ENCODE data around the gene KCND2.

The KCND2 gene

GRCh38 chr7:120729245-120729644 lies 456.3 kb downstream of the KCND2 start:
- Histone ChIP-seq H3K36me3 (ENCODE audit: control insufficient read depth, low read length) (no peaks in the 10 kb centered on the region), H3K79me2 (ENCODE audit: control insufficient read depth, low read length) (no peaks in the 10 kb centered on the region), H3K27me3 (ENCODE audit: control insufficient read depth, low read length) (0 out of 2 replicates have a peak, but pooled peaks cover 4% of the 10 kb centered on the region), H3K4me3 (ENCODE audit: low read length) (no peak overlapping the region), H3K9me3 (ENCODE audit: control insufficient read depth, insufficient read depth, low read length) (no peaks in the 10 kb centered on the region), H4K20me1 (ENCODE audit: control insufficient read depth, insufficient read depth, low read depth, low read length) (no peaks in the 10 kb centered on the region), H3K9me2 (replicated peaks; ENCODE audit: control insufficient read depth, low read length) (no peaks in the 10 kb centered on the region), H3K4me1 (ENCODE audit: control insufficient read depth, low read length) (no peaks in the 10 kb centered on the region), H3K27ac (ENCODE audit: low read depth, low read length) (no peak overlapping the region), H3F3A (ENCODE audit: control insufficient read depth, insufficient read depth) (no peaks in the 10 kb centered on the region), H3K4me2 (ENCODE audit: low read length) (no peak overlapping the region)
- TF ChIP-seq EZH2phosphoT487 (IDR thresholded peaks at IDR 0.05; ENCODE audit: borderline replicate concordance, low read length): no peak
- TF ChIP-seq, protein P1, sequence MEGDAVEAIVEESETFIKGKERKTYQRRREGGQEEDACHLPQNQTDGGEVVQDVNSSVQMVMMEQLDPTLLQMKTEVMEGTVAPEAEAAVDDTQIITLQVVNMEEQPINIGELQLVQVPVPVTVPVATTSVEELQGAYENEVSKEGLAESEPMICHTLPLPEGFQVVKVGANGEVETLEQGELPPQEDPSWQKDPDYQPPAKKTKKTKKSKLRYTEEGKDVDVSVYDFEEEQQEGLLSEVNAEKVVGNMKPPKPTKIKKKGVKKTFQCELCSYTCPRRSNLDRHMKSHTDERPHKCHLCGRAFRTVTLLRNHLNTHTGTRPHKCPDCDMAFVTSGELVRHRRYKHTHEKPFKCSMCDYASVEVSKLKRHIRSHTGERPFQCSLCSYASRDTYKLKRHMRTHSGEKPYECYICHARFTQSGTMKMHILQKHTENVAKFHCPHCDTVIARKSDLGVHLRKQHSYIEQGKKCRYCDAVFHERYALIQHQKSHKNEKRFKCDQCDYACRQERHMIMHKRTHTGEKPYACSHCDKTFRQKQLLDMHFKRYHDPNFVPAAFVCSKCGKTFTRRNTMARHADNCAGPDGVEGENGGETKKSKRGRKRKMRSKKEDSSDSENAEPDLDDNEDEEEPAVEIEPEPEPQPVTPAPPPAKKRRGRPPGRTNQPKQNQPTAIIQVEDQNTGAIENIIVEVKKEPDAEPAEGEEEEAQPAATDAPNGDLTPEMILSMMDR (IDR thresholded peaks at IDR 0.05; ENCODE audit: low read depth, low read length, poor library complexity, severe bottlenecking): no peak

- no peak overlapping the region for H3K4me2 ChIP-seq (ENCODE audit: low read length)
- H3K27me3 ChIP-seq (ENCODE audit: control insufficient read depth, low read length): 0 out of 2 replicates have a peak, but pooled peaks cover 4% of the 10 kb centered on the region
- H3K36me3 ChIP-seq (ENCODE audit: control insufficient read depth, low read length): no peaks in the 10 kb centered on the region
- H4K20me1 ChIP-seq (ENCODE audit: control insufficient read depth, insufficient read depth, low read depth, low read length): no peaks in the 10 kb centered on the region
- no peaks in the 10 kb centered on the region for H3K9me2 ChIP-seq (replicated peaks; ENCODE audit: control insufficient read depth, low read length)
- no peaks in the 10 kb centered on the region for H3K79me2 ChIP-seq (ENCODE audit: control insufficient read depth, low read length)
- 0 out of 2 replicates have a peak, but pooled peaks cover 5% of the 10 kb centered on the region for H3K4me1 ChIP-seq (ENCODE audit: control insufficient read depth, low read length)
- H3F3A ChIP-seq (ENCODE audit: control insufficient read depth, insufficient read depth): no peaks in the 10 kb centered on the region
- H3K9me3 ChIP-seq (ENCODE audit: control insufficient read depth, insufficient read depth, low read length): no peaks in the 10 kb centered on the region
- no peak for TF ChIP-seq EZH2phosphoT487 (IDR thresholded peaks at IDR 0.05; ENCODE audit: borderline replicate concordance, low read length)
- TF ChIP-seq, protein P1 (IDR thresholded peaks at IDR 0.05; ENCODE audit: low read depth, low read length, poor library complexity, severe bottlenecking): no peak
- H3K27ac ChIP-seq (ENCODE audit: low read depth, low read length): no peak overlapping the region
- H3K4me3 ChIP-seq (ENCODE audit: low read length): no peak overlapping the region
These were observed 458.3 kb downstream of the KCND2 start for GRCh38 chr7:120731271-120731670.

DNA sequence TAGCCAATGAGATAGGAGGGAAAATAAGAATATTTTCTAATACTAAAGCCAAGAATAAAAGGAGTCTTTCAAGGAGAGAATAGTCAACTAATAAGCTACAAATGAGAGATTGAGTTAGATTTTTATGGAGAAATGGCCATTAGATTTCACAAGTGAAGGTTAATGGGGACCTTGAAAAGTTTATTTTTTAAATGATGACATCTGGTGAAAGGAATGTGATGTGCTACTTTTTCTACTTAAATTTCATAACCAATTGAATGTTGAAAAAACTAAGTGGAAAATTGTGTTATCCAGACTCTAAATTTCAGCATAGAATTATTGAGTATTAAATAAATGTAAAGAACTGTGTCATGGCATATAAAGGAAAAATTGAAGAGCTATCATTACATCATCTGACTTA lies 459.3 kb downstream of the KCND2 start:
- no peaks in the 10 kb centered on the region for H3K36me3 ChIP-seq (ENCODE audit: control insufficient read depth, low read length)
- 0 out of 2 replicates have a peak, but pooled peaks cover 4% of the 10 kb centered on the region for H3K27me3 ChIP-seq (ENCODE audit: control insufficient read depth, low read length)
- H3K4me2 ChIP-seq (ENCODE audit: low read length): no peak overlapping the region
- H3F3A ChIP-seq (ENCODE audit: control insufficient read depth, insufficient read depth): no peaks in the 10 kb centered on the region
- TF ChIP-seq, protein P1 (IDR thresholded peaks at IDR 0.05; ENCODE audit: low read depth, low read length, poor library complexity, severe bottlenecking): no peak
- TF ChIP-seq EZH2phosphoT487 (IDR thresholded peaks at IDR 0.05; ENCODE audit: borderline replicate concordance, low read length): no peak
- H4K20me1 ChIP-seq (ENCODE audit: control insufficient read depth, insufficient read depth, low read depth, low read length): no peaks in the 10 kb centered on the region
- no peaks in the 10 kb centered on the region for H3K79me2 ChIP-seq (ENCODE audit: control insufficient read depth, low read length)
- no peaks in the 10 kb centered on the region for H3K9me3 ChIP-seq (ENCODE audit: control insufficient read depth, insufficient read depth, low read length)
- no peaks in the 10 kb centered on the region for H3K9me2 ChIP-seq (replicated peaks; ENCODE audit: control insufficient read depth, low read length)
- H3K27ac ChIP-seq (ENCODE audit: low read depth, low read length): no peak overlapping the region
- H3K4me3 ChIP-seq (ENCODE audit: low read length): no peak overlapping the region
- H3K4me1 ChIP-seq (ENCODE audit: control insufficient read depth, low read length): 0 out of 2 replicates have a peak, but pooled peaks cover 5% of the 10 kb centered on the region

Measured in DOHH2 (cell line).